WERI-Rb-1 (cell line): Measurements from ENCODE around the gene GNPAT.

Source experiments
- DNase-seq: peaks from one replicate; pipeline ENCODE4 v3.0.0-alpha.2; 2020
- H3K27ac ChIP-seq: fragments of 250-450 bp; sonication (Bioruptor Pico); 2 replicates; pipeline ENCODE4 v1.5.1; 2020; ENCODE audit warnings: mild to moderate bottlenecking, moderate library complexity
- H3K27me3 ChIP-seq: fragments of 250-450 bp; sonication (Bioruptor Pico); 2 replicates; pipeline ENCODE4 v1.5.1; 2021; ENCODE audit warnings: mild to moderate bottlenecking, low read depth, moderate library complexity; ENCODE audit not compliant: insufficient read depth, severe bottlenecking
- H3K36me3 ChIP-seq: fragments of 250-450 bp; sonication (Bioruptor Pico); 2 replicates; pipeline ENCODE4 v1.5.1; 2020; ENCODE audit warnings: mild to moderate bottlenecking, moderate library complexity
- H3K4me3 ChIP-seq: 2 replicates; pipeline ENCODE4 v1.5.1; 2011; ENCODE audit warnings: low read depth, mild to moderate bottlenecking, control low read depth, low read length
- H3K9me3 ChIP-seq: fragments of 250-450 bp; sonication (Bioruptor Pico); 2 replicates; pipeline ENCODE4 v1.5.1; 2021; ENCODE audit warnings: mild to moderate bottlenecking, moderate library complexity; ENCODE audit not compliant: severe bottlenecking
- TF ChIP-seq, protein P1 (sequence below): IDR thresholded peaks from 2 replicates; pipeline ENCODE4 v1.5.1; 2011; ENCODE audit warnings: low read depth, mild to moderate bottlenecking, control low read depth, inconsistent platforms, low read length

GNPAT gene

DNA sequence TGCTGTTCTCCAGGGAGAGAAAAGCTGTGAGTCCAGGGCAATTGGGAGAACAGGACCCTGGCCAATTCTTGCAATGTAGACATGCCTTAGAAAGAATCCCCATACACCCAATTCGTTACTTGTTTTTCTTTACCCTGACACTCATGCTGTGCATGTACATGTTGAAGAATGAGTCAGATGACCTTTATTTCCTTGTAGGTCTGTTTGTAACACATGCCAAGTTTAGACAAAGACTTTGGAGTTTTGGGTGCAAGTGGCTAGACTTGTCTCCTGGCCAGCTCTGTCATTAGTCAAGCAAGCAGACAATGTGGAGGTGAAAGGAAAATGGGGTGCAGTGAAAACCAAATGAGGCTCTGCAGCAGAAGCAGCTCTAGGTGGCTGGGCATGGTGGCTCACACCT, 38.1 kb downstream of the GNPAT start:
- H3K27ac ChIP-seq = no peak overlapping the region
- peaks cover 42% of the 10 kb centered on the region for H3K36me3 ChIP-seq
- no peaks in the 10 kb centered on the region for H3K27me3 ChIP-seq
- no peak for DNase-seq
- no peaks in the 10 kb centered on the region for H3K9me3 ChIP-seq
- TF ChIP-seq, protein P1, sequence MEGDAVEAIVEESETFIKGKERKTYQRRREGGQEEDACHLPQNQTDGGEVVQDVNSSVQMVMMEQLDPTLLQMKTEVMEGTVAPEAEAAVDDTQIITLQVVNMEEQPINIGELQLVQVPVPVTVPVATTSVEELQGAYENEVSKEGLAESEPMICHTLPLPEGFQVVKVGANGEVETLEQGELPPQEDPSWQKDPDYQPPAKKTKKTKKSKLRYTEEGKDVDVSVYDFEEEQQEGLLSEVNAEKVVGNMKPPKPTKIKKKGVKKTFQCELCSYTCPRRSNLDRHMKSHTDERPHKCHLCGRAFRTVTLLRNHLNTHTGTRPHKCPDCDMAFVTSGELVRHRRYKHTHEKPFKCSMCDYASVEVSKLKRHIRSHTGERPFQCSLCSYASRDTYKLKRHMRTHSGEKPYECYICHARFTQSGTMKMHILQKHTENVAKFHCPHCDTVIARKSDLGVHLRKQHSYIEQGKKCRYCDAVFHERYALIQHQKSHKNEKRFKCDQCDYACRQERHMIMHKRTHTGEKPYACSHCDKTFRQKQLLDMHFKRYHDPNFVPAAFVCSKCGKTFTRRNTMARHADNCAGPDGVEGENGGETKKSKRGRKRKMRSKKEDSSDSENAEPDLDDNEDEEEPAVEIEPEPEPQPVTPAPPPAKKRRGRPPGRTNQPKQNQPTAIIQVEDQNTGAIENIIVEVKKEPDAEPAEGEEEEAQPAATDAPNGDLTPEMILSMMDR = no peak
- H3K4me3 ChIP-seq = no peak overlapping the region

DNA sequence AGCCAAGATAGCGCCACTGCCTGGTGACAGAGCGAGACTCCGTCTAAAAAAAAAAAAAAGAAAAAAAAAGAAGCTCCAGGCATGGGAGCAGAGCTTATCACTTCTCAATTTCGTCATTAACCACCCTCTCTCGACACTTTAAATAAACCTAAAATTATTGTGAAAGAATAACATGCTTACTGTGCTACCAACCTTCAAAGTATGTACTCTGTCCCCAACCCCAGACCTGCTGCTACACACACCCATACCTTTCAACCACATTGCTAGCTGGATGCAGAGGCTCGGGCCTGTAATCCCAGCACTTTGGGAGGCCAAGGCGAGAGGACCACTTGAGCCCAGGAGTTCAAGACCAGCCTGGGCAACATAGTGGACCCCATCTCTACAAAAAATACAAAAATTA, 38.7 kb downstream of the GNPAT start:
- TF ChIP-seq, protein P1 = no peak
- no peak overlapping the region for H3K4me3 ChIP-seq
- no peaks in the 10 kb centered on the region for H3K9me3 ChIP-seq
- DNase-seq = no peak
- H3K36me3 ChIP-seq = peaks cover 36% of the 10 kb centered on the region
- no peak overlapping the region for H3K27ac ChIP-seq
- H3K27me3 ChIP-seq = no peaks in the 10 kb centered on the region

DNA sequence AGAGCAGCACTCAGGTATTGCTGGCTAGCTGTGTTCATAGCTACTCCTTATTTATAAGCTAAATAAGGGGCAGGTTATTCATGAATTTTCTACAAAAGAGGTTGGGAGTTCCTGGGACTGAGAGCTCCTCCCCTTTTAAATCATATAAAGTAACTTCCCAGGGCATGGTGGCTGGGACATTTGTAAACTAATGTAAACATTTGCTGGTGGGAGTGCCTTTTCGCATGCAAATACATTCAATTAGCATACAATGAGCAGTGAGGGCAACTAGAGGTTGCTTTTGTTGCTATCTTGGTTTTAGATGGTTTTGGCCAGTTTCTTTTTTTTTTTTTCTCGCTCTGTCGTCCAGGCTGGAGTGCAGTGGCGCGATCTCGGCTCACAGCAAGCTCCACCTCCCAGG, 43.4 kb downstream of the GNPAT start:
- Histone ChIP-seq H3K36me3 (no peaks in the 10 kb centered on the region), H3K9me3 (no peaks in the 10 kb centered on the region), H3K27ac (no peak overlapping the region), H3K4me3 (no peak overlapping the region), H3K27me3 (no peaks in the 10 kb centered on the region)
- TF ChIP-seq, protein P1 = no peak
- no peak for DNase-seq

DNA sequence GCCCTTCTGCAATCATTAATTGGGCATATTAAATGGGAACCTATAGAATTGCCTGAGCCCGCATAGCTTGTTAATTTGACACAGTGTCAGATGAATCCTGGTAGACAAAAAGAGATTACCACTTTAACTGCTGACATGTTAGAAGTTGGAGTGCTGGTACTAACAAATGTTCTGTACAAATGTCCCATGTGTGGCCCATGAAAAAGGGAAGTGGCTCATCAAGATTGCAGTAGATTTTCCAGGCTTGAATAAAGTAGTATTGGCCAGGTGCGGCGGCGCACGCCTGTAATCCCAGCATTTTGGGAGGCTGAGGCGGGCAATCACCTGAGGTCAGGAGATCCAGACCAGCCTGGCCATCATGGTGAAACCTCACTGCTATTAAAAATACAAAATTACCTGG, 45.6 kb downstream of the GNPAT start:
- TF ChIP-seq, protein P1 = no peak
- Histone ChIP-seq H3K4me3 (no peak overlapping the region), H3K36me3 (no peaks in the 10 kb centered on the region), H3K9me3 (no peaks in the 10 kb centered on the region), H3K27ac (no peak overlapping the region), H3K27me3 (no peaks in the 10 kb centered on the region)
- no peak for DNase-seq

GRCh38 chr1:231295938-231296337, 54.9 kb downstream of the GNPAT start:
- no peaks in the 10 kb centered on the region for H3K27me3 ChIP-seq
- DNase-seq = no peak
- TF ChIP-seq, protein P1 = no peak
- H3K9me3 ChIP-seq = peaks cover 32% of the 10 kb centered on the region
- peak overlapping the region; percentile 53; the same call in 1 of the 2 replicates for H3K27ac ChIP-seq
- no peaks in the 10 kb centered on the region for H3K36me3 ChIP-seq
- no peak overlapping the region for H3K4me3 ChIP-seq

DNA sequence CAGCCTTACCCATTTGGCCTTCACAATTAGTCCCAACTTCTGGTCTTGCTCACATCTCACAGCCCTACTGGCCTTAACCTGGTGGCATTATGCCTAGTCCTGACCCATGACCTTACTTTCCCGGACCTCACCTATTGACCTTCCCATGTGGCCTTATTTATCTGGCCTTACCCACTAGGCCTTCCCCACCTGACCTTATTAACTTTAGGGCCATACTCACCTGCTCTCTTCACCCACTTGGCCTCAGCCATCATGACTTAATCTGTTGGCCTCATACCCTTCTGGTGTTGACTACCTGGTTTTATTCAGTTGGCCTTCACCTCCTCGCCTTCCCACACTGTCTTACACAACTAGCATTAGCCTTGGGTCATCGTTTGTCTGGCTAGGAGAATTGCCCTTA, 61.0 kb downstream of the GNPAT start:
- Histone ChIP-seq H3K36me3 (no peaks in the 10 kb centered on the region), H3K9me3 (peaks cover 21% of the 10 kb centered on the region), H3K4me3 (no peak overlapping the region), H3K27me3 (no peaks in the 10 kb centered on the region), H3K27ac (no peak overlapping the region)
- no peak for DNase-seq
- TF ChIP-seq, protein P1 = no peak
